ENCODE results near the gene VDR.

GRCh38 chr12:47841501-47841900 lies 63.3 kb downstream of the VDR start:
- TF ChIP-seq POLR2A (IDR thresholded peaks at IDR 0.05) (no peak), CTCF (IDR thresholded peaks at IDR 0.05) (no peak)

All from esophagus squamous epithelium (tissue), 4 donors.